GM21717 (cell line): ENCODE results near the gene MSRB1.

ENCODE experiments used
- ATAC-seq: cut with Tn5 transposase; IDR thresholded peaks from one replicate; pipeline ENCODE4 v1.9.1; 2021; ENCODE audit warnings: mild to moderate bottlenecking, moderate library complexity; ENCODE audit not compliant: unreplicated experiment

The MSRB1 gene

GRCh38 chr16:1918351-1919326, 24.4 kb downstream of the MSRB1 start, which contains the start of gene HS3ST6:
HS3ST6 (minus strand) TSS chr16:1918415; CDS start chr16:1918323, 92 bp downstream.
- no peak for ATAC-seq

GRCh38 chr16:1917665-1918350, 25.2 kb downstream of the MSRB1 start:
- ATAC-seq: no peak

- no peak for ATAC-seq
Observed at GRCh38 chr16:1917056-1917664, 25.8 kb downstream of the MSRB1 start.

GRCh38 chr16:1916640-1916990, 26.4 kb downstream of the MSRB1 start:
- ATAC-seq: no peak

GRCh38 chr16:1915732-1916639, 27.0 kb downstream of the MSRB1 start:
- ATAC-seq: no peak

- no peak for ATAC-seq
Observed at GRCh38 chr16:1914988-1915387, 28.0 kb downstream of the MSRB1 start.

GRCh38 chr16:1914084-1914608, 28.9 kb downstream of the MSRB1 start:
- no peak for ATAC-seq

GRCh38 chr16:1913327-1914083, 29.5 kb downstream of the MSRB1 start:
- no peak for ATAC-seq

GRCh38 chr16:1912215-1912543, 30.8 kb downstream of the MSRB1 start:
- ATAC-seq: no peak

- no peak for ATAC-seq
Observed at GRCh38 chr16:1911467-1912214, 31.4 kb downstream of the MSRB1 start.

GRCh38 chr16:1909561-1910231, 33.3 kb downstream of the MSRB1 start:
- ATAC-seq: no peak

- no peak for ATAC-seq
Observed at GRCh38 chr16:1908983-1909382, 34.0 kb downstream of the MSRB1 start.

- ATAC-seq: no peak
Observed at GRCh38 chr16:1908184-1908583, 34.8 kb downstream of the MSRB1 start.

GRCh38 chr16:1907226-1907860, 35.7 kb downstream of the MSRB1 start:
- no peak for ATAC-seq

GRCh38 chr16:1906846-1907165, 36.2 kb downstream of the MSRB1 start:
- no peak for ATAC-seq

GRCh38 chr16:1906055-1906845, 36.7 kb downstream of the MSRB1 start:
- no peak for ATAC-seq
